HG03469 (cell line): ENCODE data around the gene TCF4.

Experiments used
- ATAC-seq: cut with Tn5 transposase; IDR thresholded peaks from one replicate; pipeline ENCODE4 v1.9.1; 2021; ENCODE audit warnings: mild to moderate bottlenecking, moderate library complexity, moderate number of reproducible peaks; ENCODE audit not compliant: unreplicated experiment

TCF4 gene

GRCh38 chr18:55588111-55588869 lies at the start of gene TCF4:
TSS of gene TCF4 (minus strand) at chr18:55588192. CDS start at chr18:55587116, 1,076 bp downstream.
- ATAC-seq: no peak

GRCh38 chr18:55637204-55637603 lies 49.2 kb upstream of the TCF4 start:
- no peak for ATAC-seq

GRCh38 chr18:55635439-55635838 lies 47.4 kb upstream of the TCF4 start:
- no peak for ATAC-seq

GRCh38 chr18:55634545-55634944 lies 46.6 kb upstream of the TCF4 start:
- ATAC-seq: no peak

- ATAC-seq: no peak
These were observed 45.0 kb upstream of the TCF4 start for GRCh38 chr18:55633032-55633431.

GRCh38 chr18:55629133-55629532 lies 41.1 kb upstream of the TCF4 start:
- no peak for ATAC-seq

GRCh38 chr18:55627007-55627406 lies 39.0 kb upstream of the TCF4 start:
- ATAC-seq: no peak

GRCh38 chr18:55625901-55626300 lies 37.9 kb upstream of the TCF4 start:
- ATAC-seq: no peak

- no peak for ATAC-seq
These were observed 35.6 kb upstream of the TCF4 start for GRCh38 chr18:55623626-55624025.

GRCh38 chr18:55610506-55610905 lies 22.5 kb upstream of the TCF4 start:
- ATAC-seq: no peak

- ATAC-seq: no peak
These were observed 21.3 kb upstream of the TCF4 start for GRCh38 chr18:55609160-55609825.

- no peak for ATAC-seq
These were observed 20.5 kb upstream of the TCF4 start for GRCh38 chr18:55608497-55608896.

GRCh38 chr18:55607773-55608172 lies 19.8 kb upstream of the TCF4 start:
- no peak for ATAC-seq

GRCh38 chr18:55605733-55606338 lies 17.8 kb upstream of the TCF4 start:
- peak; percentile 78 for ATAC-seq

- no peak for ATAC-seq
These were observed 15.8 kb upstream of the TCF4 start for GRCh38 chr18:55603775-55604174.

GRCh38 chr18:55593888-55594287 lies 5.9 kb upstream of the TCF4 start:
- no peak for ATAC-seq

- no peak for ATAC-seq
These were observed 4.6 kb upstream of the TCF4 start for GRCh38 chr18:55592572-55592971.

- ATAC-seq: no peak
These were observed 4.1 kb upstream of the TCF4 start for GRCh38 chr18:55592106-55592505.

- peak; percentile 77 for ATAC-seq
These were observed 1.8 kb upstream of the TCF4 start for GRCh38 chr18:55589625-55590291.

- ATAC-seq: no peak
These were observed 1.0 kb upstream of the TCF4 start for GRCh38 chr18:55588870-55589595.
